HG03571 (cell line): ENCODE data around the gene IGF1.
"Not testable (repeated sequence)": the region's sequence is repeated elsewhere in the genome, so short reads cannot be mapped to it uniquely, and the experiment has no call there.

Experiments
- ATAC-seq: cut with Tn5 transposase; IDR thresholded peaks from one replicate; pipeline ENCODE4 v1.9.1; 2021; ENCODE audit not compliant: unreplicated experiment

IGF1 gene

GRCh38 chr12:102462795-102463465 lies 17.4 kb downstream of the IGF1 start:
- no peak for ATAC-seq

- ATAC-seq = no peak
Observed at GRCh38 chr12:102462386-102462785, 18.0 kb downstream of the IGF1 start.

- no peak for ATAC-seq
Observed at GRCh38 chr12:102461501-102461900, 18.9 kb downstream of the IGF1 start.

- ATAC-seq = no peak
Observed at GRCh38 chr12:102459314-102459713, 21.0 kb downstream of the IGF1 start.

DNA sequence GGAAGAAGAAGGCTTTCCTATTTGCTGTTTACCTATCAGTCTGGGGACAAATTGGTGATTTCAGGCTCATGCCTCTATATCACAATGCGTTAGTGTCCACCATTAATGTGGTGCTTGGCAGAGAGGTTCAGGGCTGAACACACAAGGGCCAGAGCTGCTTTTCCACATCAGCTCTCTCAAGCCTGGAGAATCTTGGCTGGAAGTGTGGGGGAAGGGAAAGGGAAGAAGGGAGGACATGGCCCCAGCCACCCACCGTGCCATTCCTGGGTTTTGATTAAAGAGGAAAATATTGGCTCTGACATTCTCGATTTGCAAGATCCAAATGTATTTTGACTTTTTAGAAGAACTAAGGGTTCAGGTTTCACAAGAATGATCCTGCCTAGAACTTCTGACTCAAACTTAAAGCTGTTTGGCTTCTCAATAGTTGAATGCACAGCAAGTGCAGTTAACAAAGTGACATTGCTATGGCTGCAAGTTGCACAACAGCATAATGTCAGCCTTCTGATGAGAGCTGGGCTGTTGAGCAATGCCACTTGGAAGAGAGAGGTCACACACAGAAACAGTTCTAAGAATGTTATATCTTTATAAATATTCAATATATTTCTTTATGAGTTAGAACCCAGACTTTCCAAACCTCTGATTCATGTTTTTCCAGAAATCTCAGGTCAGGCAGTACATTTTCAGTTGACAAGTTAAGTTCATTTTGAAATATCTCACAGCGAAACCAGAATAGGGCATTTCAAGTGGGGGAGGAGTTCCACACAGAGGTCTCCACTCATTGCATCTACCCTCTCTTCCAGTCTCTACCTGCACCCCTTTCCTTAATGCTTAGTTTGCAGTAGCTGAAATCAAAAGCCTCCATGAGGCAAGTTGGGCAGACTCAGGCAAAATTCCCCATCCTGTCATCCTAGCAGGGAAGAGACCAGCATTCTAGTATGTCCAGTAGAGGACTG lies 25.3 kb downstream of the IGF1 start:
- ATAC-seq = no peak

DNA sequence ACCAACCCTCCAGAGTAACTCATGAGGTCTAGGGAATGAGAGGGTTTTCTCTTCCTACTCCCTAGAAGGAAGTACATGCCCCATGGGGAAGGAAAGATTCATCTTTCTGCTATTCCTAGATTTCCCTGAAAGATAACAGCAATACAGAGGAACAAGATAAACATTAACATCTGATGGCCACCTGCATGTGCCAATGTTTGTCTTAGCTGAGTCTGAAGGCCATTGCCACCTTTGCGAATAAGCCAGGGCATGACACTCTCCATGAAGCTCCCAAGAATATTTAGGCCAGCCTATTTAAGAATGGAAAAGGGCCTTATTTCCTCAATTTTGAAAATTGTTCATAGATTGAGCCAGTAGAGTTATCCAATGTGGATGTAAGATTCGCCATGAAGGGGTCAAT lies 26.0 kb downstream of the IGF1 start:
- ATAC-seq = no peak

- ATAC-seq = no peak
Observed at GRCh38 chr12:102452605-102453004, 27.8 kb downstream of the IGF1 start.

- ATAC-seq = not testable (repeated sequence)
Observed at GRCh38 chr12:102449018-102449417, 31.3 kb downstream of the IGF1 start.

GRCh38 chr12:102447426-102447825 lies 32.9 kb downstream of the IGF1 start:
- not testable (repeated sequence) for ATAC-seq

DNA sequence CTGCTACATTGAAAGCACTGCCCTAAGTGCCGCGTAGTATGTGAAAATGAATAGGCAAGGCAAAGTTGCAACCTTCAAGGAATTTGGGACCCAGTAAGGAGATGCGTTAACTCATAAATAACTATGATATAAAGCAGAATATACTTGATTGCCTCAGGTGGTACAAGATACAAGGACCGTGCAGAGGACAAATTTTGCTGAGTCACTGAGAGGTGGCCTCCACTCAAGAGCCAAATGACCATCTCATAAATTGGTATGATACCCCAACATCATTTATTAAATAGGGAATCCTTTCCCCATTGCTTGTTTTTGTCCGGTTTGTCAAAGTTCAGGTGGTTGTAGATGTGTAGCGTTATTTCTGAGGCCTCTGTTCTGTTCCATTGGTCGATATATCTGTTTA lies 35.7 kb downstream of the IGF1 start:
- ATAC-seq = no peak

- ATAC-seq = no peak
Observed at GRCh38 chr12:102444093-102444492, 36.3 kb downstream of the IGF1 start.

GRCh38 chr12:102441077-102441596 lies 39.2 kb downstream of the IGF1 start:
- no peak for ATAC-seq

DNA sequence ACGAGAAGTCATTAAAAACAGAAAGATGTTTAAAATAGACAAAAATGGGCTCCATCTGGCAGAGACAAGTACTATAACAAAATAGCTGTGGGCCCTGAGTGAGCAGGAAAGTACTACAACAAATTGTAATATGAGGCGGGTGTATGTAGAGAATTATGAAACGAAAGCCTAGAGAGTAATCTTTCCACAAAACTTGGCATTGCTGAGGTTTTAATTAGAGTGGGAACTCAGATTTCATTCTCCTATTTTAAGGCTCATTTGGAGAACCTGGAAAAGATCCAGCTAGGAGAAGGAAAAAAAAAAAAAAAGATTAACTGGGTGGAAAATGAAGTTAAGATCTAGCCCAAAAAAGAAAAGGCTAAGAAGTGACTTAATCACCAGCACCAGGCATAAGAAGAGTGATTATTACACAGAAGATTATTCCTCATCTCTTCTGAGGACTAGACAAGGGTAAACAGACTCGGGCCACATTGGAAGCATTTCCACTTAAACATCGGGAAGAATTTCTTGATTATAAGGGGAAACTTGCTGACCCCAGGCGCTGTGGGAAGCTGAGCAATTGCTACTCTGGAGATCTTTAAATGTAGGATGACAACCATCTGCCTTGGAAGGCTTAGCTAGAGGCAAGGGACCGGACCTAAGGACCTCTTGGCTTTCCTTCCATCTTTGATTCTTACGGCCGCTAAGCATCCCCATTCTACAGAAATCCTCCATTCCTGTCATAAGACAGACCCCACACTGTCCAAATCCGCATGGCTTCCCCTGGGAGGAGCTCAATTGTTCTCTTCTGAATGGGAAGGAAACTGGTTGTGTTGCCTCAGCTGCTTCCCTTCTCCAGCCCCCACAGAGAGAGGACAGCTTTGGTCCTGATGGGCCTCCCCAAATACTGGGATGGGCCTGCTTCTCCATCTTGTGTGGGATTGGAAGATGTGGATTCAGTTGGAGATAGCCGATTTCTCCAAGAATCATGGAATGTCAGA lies 40.6 kb downstream of the IGF1 start:
- ATAC-seq = no peak

- no peak for ATAC-seq
Observed at GRCh38 chr12:102438827-102439210, 41.5 kb downstream of the IGF1 start.

DNA sequence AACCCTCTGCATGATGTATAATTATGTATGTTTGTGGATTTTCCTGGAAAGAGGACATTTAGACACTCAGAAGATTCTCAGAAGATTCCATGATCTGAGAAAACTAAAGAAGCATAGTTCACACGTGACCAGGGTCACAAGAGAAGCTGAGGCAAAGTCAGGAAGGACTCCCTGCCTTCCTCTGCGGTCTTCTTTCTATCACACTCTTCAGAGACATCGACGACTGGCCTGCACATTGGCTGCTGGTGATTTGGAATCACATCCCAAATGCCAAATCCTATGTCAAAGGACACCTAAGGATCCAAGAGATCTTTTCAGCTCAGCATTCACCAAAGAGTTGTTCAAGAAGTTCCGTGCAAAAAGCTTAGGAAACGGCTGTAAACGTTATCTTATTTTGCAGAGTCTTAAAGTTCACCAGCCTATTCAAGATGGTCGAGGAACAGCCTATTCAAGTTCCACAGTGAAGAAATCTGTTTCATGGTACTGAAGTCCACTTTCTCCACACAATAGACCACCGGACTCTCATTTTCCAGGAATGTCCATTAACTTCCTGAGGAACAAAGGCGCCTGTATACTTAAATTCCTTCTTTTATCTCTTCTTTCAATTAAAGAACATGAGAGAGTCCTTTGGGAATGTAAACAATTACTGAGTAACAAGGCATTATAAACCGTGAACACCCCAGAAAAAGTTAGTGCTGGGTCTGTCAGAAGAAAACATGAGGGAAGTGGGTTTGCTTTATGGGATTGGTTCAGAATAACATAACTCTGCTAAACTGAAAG lies 42.1 kb downstream of the IGF1 start:
- no peak for ATAC-seq

DNA sequence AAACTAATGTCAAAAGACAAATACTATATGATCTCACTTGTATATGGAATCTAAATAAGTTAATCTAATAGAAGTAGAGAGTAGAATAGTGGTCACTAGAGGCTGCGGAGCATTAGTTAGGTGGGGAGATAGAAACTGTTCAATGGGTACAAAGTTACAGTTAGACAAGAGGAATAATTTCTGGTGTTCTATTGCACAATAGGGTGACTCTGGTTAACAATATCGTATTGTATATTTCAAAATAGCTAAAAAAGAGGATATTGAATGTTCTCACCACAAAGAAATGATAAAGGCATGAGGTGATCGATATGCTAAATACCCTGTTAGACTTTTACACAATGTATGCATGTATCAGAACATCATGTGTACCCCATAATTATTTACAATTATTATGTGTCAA lies 42.9 kb downstream of the IGF1 start:
- no peak for ATAC-seq

DNA sequence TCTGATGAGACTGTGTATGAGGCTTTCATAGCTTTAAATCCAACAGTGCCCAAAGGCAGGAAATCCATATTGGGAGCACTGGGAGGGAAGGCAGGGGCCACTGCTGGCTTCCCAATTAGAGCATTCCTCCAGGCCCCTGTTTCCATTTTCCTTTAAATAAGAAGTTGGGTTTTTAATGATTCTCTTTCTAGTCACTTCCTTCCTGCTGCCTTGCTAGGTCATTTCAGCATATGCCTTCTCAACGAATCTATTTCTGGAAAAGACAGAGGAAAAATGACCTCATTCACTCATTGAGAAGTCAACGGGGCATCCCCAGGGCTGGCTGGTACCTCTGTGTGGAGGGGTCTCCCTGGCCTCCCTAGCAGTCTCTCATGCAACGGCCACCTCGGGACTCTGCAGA lies 43.5 kb downstream of the IGF1 start:
- no peak for ATAC-seq

DNA sequence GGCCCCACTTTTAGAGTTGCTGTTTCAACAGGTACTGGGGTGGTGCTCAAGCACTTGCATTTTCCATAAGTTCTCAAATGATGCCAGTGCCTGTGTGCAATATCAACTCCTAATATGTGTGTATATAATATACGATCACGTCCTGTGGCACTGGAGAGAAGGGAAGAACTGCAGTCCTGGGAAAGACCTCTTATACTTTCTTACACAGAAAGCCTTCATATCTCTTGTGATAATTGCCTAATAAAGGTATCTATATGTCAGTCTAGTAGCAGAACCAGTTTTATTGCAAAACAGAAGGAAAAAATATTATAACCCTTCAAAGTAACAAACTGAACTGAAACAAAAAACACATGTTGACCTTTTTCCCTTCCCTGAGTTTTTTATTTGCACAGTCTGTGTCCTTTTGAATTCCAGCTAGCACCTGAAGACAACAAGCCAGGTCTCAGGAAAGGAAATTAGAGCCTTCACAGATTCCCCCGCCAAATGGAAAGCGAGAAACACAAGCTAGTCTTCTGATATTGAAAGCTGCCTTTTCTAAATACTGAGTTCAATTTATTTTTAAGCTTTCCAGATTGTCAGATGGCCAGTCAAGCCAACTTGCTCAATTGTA lies 44.4 kb downstream of the IGF1 start:
- ATAC-seq = no peak

- ATAC-seq = no peak
Observed at GRCh38 chr12:102433304-102433703, 47.1 kb downstream of the IGF1 start.

DNA sequence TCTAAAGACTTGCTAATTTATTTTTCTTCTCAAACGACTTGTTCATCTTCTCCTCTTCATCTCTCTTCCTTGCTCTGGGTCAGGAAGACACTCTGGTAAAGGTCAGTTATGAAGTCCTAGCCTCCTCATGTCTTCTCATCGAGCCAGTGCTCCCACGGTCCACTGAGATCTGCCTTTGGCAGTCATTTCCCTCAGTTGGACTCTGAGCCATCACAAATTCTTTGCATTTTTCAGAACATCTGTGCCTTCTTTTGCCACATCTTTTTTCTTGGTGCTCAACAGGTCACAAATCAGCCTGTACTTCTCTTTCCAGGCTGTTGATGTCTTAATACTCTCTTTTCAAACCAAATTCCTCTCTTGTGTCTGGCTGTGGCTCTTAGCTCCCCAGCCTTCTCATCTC lies 49.7 kb downstream of the IGF1 start:
- no peak for ATAC-seq
